ENCODE data around the gene NAV3.

NAV3 gene

GRCh38 chr12:77834618-77835017, 3.9 kb downstream of the NAV3 start:
- no peak for DNase-seq (ENCODE audit: low read depth, low spot score)
- ChIA-PET POLR2A (no interaction called here), CTCF (no interaction called here)
- TF ChIP-seq, protein P1, sequence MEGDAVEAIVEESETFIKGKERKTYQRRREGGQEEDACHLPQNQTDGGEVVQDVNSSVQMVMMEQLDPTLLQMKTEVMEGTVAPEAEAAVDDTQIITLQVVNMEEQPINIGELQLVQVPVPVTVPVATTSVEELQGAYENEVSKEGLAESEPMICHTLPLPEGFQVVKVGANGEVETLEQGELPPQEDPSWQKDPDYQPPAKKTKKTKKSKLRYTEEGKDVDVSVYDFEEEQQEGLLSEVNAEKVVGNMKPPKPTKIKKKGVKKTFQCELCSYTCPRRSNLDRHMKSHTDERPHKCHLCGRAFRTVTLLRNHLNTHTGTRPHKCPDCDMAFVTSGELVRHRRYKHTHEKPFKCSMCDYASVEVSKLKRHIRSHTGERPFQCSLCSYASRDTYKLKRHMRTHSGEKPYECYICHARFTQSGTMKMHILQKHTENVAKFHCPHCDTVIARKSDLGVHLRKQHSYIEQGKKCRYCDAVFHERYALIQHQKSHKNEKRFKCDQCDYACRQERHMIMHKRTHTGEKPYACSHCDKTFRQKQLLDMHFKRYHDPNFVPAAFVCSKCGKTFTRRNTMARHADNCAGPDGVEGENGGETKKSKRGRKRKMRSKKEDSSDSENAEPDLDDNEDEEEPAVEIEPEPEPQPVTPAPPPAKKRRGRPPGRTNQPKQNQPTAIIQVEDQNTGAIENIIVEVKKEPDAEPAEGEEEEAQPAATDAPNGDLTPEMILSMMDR (IDR thresholded peaks at IDR 0.05; ENCODE audit: insufficient read depth, low read length, missing control alignments): no peak
- no peak overlapping the region for H3K4me3 ChIP-seq (ENCODE audit: low read depth, low read length)

DNA sequence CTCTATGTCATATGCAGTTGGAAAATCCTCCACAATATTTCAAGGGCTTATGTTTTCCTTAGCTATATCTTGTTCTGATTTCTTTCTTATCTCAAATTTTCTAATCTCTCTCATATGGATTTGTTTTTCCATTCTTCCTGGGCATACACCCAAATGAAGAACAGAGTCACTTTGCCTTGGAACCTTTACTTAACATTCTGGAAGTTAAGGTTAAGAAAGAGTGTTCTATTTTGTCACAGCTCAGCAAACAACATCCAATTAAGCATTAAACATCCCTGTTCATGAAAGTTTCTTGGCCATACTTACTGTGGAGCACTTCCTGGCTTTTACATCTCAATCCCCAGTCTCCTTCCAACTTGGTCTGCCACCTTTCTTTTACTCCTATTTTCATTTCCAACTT, 5.3 kb downstream of the NAV3 start:
- H3K4me3 ChIP-seq (ENCODE audit: low read depth, low read length): no peak overlapping the region
- ChIA-PET POLR2A (no interaction called here), CTCF (interaction anchor here (0.8 kb wide), 1 partner anchor 10 kb away, joined by 3 read pairs; no protein-coding TSS in a partner anchor)
- no peak for DNase-seq (ENCODE audit: low read depth, low spot score)
- TF ChIP-seq, protein P1 (IDR thresholded peaks at IDR 0.05; ENCODE audit: insufficient read depth, low read length, missing control alignments): no peak

GRCh38 chr12:77837876-77838291, 7.2 kb downstream of the NAV3 start:
- POLR2A ChIA-PET: no interaction called here
- TF ChIP-seq, protein P1 (IDR thresholded peaks at IDR 0.05; ENCODE audit: insufficient read depth, low read length, missing control alignments): no peak
- CTCF ChIA-PET: no interaction called here
- no peak for DNase-seq (ENCODE audit: low read depth, low spot score)
- H3K4me3 ChIP-seq (ENCODE audit: low read depth, low read length): no peak overlapping the region

DNA sequence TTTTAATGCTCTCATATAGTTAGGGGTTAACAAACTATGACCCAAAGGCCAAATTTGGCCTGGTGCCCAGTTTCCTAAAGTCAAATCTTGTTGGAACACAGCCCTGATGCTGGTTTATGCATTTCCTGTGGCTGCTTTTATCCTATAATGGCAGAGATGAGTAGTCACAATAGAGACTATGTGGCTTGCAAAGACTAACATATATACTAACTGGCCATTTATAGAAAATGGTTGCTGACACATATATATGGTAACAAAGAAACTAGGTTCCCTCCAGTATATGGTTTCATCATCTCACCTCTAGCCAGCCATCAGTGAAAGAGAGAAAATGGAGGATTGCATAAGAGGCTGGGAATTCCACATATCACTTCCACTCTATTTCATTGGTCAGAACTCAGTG, 10.8 kb downstream of the NAV3 start:
- TF ChIP-seq, protein P1 (IDR thresholded peaks at IDR 0.05; ENCODE audit: insufficient read depth, low read length, missing control alignments): no peak
- H3K4me3 ChIP-seq (ENCODE audit: low read depth, low read length): no peak overlapping the region
- POLR2A ChIA-PET: no interaction called here
- CTCF ChIA-PET: interaction anchor here (1.7 kb wide), 1 partner anchor 84 kb away, joined by 9 read pairs; no protein-coding TSS in a partner anchor
- DNase-seq (ENCODE audit: low read depth, low spot score): no peak

GRCh38 chr12:77842430-77842829, 11.7 kb downstream of the NAV3 start:
- ChIA-PET CTCF (interaction anchor here (0.8 to 1.7 kb wide), 3 partner anchors 9 to 83 kb away, joined by 3 to 9 read pairs (median 3); no protein-coding TSS in a partner anchor), POLR2A (no interaction called here)
- TF ChIP-seq, protein P1 (IDR thresholded peaks at IDR 0.05; ENCODE audit: insufficient read depth, low read length, missing control alignments): no peak
- H3K4me3 ChIP-seq (ENCODE audit: low read depth, low read length): no peak overlapping the region
- DNase-seq (ENCODE audit: low read depth, low spot score): no peak

- CTCF ChIA-PET: interaction anchor here (0.8 to 1.3 kb wide), 3 partner anchors 10 to 121 kb away, joined by 3 read pairs; no protein-coding TSS in a partner anchor
- peak; percentile 41 for DNase-seq (ENCODE audit: low read depth, low spot score)
- TF ChIP-seq, protein P1 (IDR thresholded peaks at IDR 0.05; ENCODE audit: insufficient read depth, low read length, missing control alignments): no peak
Measured at GRCh38 chr12:77845831-77846230, 15.1 kb downstream of the NAV3 start.

More at GRCh38 chr12:77845831-77846230, 15.1 kb downstream of the NAV3 start:
- POLR2A ChIA-PET: interaction anchor here (0.8 to 1.1 kb wide), 2 partner anchors 78 to 113 kb away, joined by 3 to 4 read pairs; no protein-coding TSS in a partner anchor
- no peak overlapping the region for H3K4me3 ChIP-seq (ENCODE audit: low read depth, low read length)
